K562 (cell line): Measurements from ENCODE around the gene KCNK3. TPM values are rescaled to one million over a fixed set of nuclear protein-coding genes. Genes with fewer than 3 reads are reported as not detected.

Source experiments
- BHLHE40 ChIP-seq: IDR thresholded peaks from 2 replicates; pipeline ENCODE4 v1.6.1; 2011; ENCODE audit warnings: low read length, improper control_type of control experiment
- EGR1 ChIP-seq: fragments of 450-650 bp; conservative IDR thresholded peaks from 2 replicates; pipeline ENCODE4 v1.6.1; 2017; ENCODE audit warnings: mild to moderate bottlenecking
- GTF2E2 ChIP-seq: fragments of 200-800 bp; sonication (Bioruptor generic); IDR thresholded peaks from 2 replicates; pipeline ENCODE4 v1.6.1; 2016; ENCODE audit warnings: missing genetic modification characterization, missing compliant biosample characterization
- RAD21 ChIP-seq, 2 experiments: fragments of 250-450 bp in 1 of 2; fragments of 450-650 bp in 1 of 2; sonication (Bioruptor Pico) in 1 of 2; formaldehyde crosslinking in 1 of 2; IDR thresholded peaks in 1 of 2; conservative IDR thresholded peaks in 1 of 2; 2 replicates each; pipeline versions ENCODE4 v1.4.0 to v1.8.0; 2020 to 2022; ENCODE audit warnings: mild to moderate bottlenecking in 2 of 2, moderate library complexity in 1 of 2
- ZNF766 ChIP-seq: fragments of 200-800 bp; sonication (Bioruptor generic); conservative IDR thresholded peaks from 2 replicates; pipeline ENCODE4 v1.6.1; 2016; ENCODE audit warnings: missing genetic modification characterization, missing compliant biosample characterization
- polyA plus RNA-seq, 8 experiments: library from polyadenylated mRNA; depleted of rRNA in 4 of 8; stranded (reverse) in 5 of 8; unstranded in 3 of 8; fragments of >200 nt; fragmentation: Nextera tagmentation in 2 of 8; fragmentation: Illumina TruSeq in 1 of 8; extraction: Ambion mirVana in 2 of 8; extraction: Trizol in 1 of 8; gene quantifications; 2 replicates each; pipeline versions ENCODE4 v1.2.1 to v1.2.3, GENCODE V29; 2011 to 2014; ENCODE audit warnings: inconsistent platforms in 1 of 8, missing spikeins in 1 of 8
- total RNA-seq, 7 experiments: library from RNA; depleted of rRNA in 6 of 7; stranded (reverse); fragments of >200 nt in 6 of 7; fragmentation: Illumina TruSeq in 2 of 7; extraction: Trizol in 2 of 7; gene quantifications; 2 replicates each; pipeline versions ENCODE4 v1.2.1 to v1.2.3, GENCODE V29; 2011 to 2021; ENCODE audit warnings: low replicate concordance in 1 of 7
- TF ChIP-seq, protein P1 (sequence below): fragments of 250-450 bp; sonication (Bioruptor Pico); IDR thresholded peaks from 2 replicates; pipeline ENCODE4 v1.4.0; 2020; ENCODE audit warnings: mild to moderate bottlenecking, moderate library complexity

The KCNK3 gene
- total and polyA plus RNA-seq, 9 of the 15 experiments (the other 6 are each of a cell fraction or from before 2014, with no cell fraction given), result 0.01 to 0.20 (median 0.07) TPM; not detected in 5

DNA sequence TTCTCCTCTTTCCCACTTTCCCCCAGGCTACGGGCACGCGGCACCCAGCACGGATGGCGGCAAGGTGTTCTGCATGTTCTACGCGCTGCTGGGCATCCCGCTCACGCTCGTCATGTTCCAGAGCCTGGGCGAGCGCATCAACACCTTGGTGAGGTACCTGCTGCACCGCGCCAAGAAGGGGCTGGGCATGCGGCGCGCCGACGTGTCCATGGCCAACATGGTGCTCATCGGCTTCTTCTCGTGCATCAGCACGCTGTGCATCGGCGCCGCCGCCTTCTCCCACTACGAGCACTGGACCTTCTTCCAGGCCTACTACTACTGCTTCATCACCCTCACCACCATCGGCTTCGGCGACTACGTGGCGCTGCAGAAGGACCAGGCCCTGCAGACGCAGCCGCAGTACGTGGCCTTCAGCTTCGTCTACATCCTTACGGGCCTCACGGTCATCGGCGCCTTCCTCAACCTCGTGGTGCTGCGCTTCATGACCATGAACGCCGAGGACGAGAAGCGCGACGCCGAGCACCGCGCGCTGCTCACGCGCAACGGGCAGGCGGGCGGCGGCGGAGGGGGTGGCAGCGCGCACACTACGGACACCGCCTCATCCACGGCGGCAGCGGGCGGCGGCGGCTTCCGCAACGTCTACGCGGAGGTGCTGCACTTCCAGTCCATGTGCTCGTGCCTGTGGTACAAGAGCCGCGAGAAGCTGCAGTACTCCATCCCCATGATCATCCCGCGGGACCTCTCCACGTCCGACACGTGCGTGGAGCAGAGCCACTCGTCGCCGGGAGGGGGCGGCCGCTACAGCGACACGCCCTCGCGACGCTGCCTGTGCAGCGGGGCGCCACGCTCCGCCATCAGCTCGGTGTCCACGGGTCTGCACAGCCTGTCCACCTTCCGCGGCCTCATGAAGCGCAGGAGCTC lies 35.4 kb downstream of the KCNK3 start (continued):
- TF ChIP-seq, protein P1, sequence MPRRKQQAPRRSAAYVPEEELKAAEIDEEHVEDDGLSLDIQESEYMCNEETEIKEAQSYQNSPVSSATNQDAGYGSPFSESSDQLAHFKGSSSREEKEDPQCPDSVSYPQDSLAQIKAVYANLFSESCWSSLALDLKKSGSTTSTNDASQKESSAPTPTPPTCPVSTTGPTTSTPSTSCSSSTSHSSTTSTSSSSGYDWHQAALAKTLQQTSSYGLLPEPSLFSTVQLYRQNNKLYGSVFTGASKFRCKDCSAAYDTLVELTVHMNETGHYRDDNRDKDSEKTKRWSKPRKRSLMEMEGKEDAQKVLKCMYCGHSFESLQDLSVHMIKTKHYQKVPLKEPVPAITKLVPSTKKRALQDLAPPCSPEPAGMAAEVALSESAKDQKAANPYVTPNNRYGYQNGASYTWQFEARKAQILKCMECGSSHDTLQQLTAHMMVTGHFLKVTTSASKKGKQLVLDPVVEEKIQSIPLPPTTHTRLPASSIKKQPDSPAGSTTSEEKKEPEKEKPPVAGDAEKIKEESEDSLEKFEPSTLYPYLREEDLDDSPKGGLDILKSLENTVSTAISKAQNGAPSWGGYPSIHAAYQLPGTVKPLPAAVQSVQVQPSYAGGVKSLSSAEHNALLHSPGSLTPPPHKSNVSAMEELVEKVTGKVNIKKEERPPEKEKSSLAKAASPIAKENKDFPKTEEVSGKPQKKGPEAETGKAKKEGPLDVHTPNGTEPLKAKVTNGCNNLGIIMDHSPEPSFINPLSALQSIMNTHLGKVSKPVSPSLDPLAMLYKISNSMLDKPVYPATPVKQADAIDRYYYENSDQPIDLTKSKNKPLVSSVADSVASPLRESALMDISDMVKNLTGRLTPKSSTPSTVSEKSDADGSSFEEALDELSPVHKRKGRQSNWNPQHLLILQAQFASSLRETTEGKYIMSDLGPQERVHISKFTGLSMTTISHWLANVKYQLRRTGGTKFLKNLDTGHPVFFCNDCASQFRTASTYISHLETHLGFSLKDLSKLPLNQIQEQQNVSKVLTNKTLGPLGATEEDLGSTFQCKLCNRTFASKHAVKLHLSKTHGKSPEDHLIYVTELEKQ (CRISPR knock-in tag), result no peak
- no peak for TF ChIP-seq ZNF766 (CRISPR knock-in tag)
- TF ChIP-seq EGR1, result no peak
- TF ChIP-seq BHLHE40, result peak; percentile 69
- no peak for TF ChIP-seq GTF2E2 (tag)
- TF ChIP-seq RAD21 (CRISPR knock-in tag; conservative IDR thresholded peaks at IDR 0.05 in 1 of 2, IDR thresholded peaks at IDR 0.05 in 1 of 2), result peak in 1 of 2 experiments; percentile 33; a peak in 2 of 4 replicates
